ENCODE data around the gene HS6ST3. TPM values are rescaled to one million over a fixed set of nuclear protein-coding genes. Genes with fewer than 3 reads are reported as not detected.

The HS6ST3 gene
- total and polyA plus RNA-seq, 9 of the 15 experiments (the other 6 are each of a cell fraction or from before 2014, with no cell fraction given), result not detected

GRCh38 chr13:96821971-96822370 lies 732.1 kb downstream of the HS6ST3 start:
- POLR2A ChIA-PET, result no interaction called here
- H2AFZ ChIP-seq (ENCODE audit: low read depth, low read length), result no peak overlapping the region
- FAIRE-seq (no peak), ATAC-seq (no peak), DNase-seq (ENCODE audit: extremely low read depth in 1 of 4, low spot score in 3 of 4) (no peak)
- H3K79me2 ChIP-seq (ENCODE audit: control insufficient read depth, insufficient read depth, low read length), result no peaks in the 10 kb centered on the region
- no peak overlapping the region for H3K4me3 ChIP-seq
- no peak overlapping the region for H3K27ac ChIP-seq (ENCODE audit: extremely low read depth, low read depth, low read length)
- 0% methylated on average over 7 of the region's 9 CpGs for WGBS (ENCODE audit: insufficient coverage, low coverage, missing lambda C conversion rate)
- H3K9me3 ChIP-seq (replicated peaks; ENCODE audit: control insufficient read depth, insufficient read depth, low read depth, low read length), result no peaks in the 10 kb centered on the region
- TF ChIP-seq STAT6 (CRISPR knock-in tag; IDR thresholded peaks at IDR 0.05) (no peak), MCM3 (IDR thresholded peaks at IDR 0.05) (no peak), ZBTB17 (CRISPR knock-in tag; IDR thresholded peaks at IDR 0.05) (no peak), NR4A1 (CRISPR knock-in tag; IDR thresholded peaks at IDR 0.05) (no peak), NR4A1 (tag; IDR thresholded peaks at IDR 0.05) (no peak), ZNF133 (CRISPR knock-in tag; IDR thresholded peaks at IDR 0.05) (no peak)
- in situ Hi-C loops (cut with MboI) (no loop called here), intact Hi-C loops (cut with micrococcal nuclease) (loop anchor here (5.0 to 10.0 kb wide), 2 partner anchors 145 to 677 kb away; no protein-coding TSS in a partner anchor)
- H3K27me3 ChIP-seq (ENCODE audit: control insufficient read depth in 2 of 2, insufficient read depth in 2 of 2, low read length in 2 of 2), result no peaks in the 10 kb centered on the region
- H3K9me1 ChIP-seq (ENCODE audit: control insufficient read depth, insufficient read depth, low read length), result no peaks in the 10 kb centered on the region
- H3K9ac ChIP-seq (ENCODE audit: insufficient read depth in 1 of 2, low read depth in 2 of 2, low read length in 2 of 2), result no peak overlapping the region
- H3K4me1 ChIP-seq (replicated peaks in 1 of 2; ENCODE audit: control insufficient read depth in 2 of 2, insufficient read depth in 2 of 2, low read length in 2 of 2), result no peaks in the 10 kb centered on the region
- H4K20me1 ChIP-seq (replicated peaks; ENCODE audit: control insufficient read depth, insufficient read depth, low read length), result no peaks in the 10 kb centered on the region
- H3K4me2 ChIP-seq (ENCODE audit: insufficient read depth, low read length), result no peak overlapping the region
- BruUV-seq (replicated peaks), result no TSS peak
- H3K36me3 ChIP-seq (ENCODE audit: control insufficient read depth, insufficient read depth, low read length), result no peaks in the 10 kb centered on the region
- CTCF ChIA-PET (ENCODE audit: low intra/inter-chr PET ratio), result no interaction called here
